GM10266 (cell line): ENCODE data around the gene DPEP3.
A peak's percentile ranks its signal among the peaks of the same experiment; 100 is the strongest.

ENCODE experiments used
- DNase-seq: peaks from one replicate; pipeline ENCODE4 v3.0.0; 2012; ENCODE audit errors: extremely low spot score
- TF ChIP-seq, protein P1 (sequence below): IDR thresholded peaks from 2 replicates; pipeline ENCODE4 v1.5.1; 2012; ENCODE audit warnings: mild to moderate bottlenecking, low read depth; ENCODE audit not compliant: control insufficient read depth, insufficient read depth; ENCODE audit errors: missing control alignments

Gene DPEP3

DNA sequence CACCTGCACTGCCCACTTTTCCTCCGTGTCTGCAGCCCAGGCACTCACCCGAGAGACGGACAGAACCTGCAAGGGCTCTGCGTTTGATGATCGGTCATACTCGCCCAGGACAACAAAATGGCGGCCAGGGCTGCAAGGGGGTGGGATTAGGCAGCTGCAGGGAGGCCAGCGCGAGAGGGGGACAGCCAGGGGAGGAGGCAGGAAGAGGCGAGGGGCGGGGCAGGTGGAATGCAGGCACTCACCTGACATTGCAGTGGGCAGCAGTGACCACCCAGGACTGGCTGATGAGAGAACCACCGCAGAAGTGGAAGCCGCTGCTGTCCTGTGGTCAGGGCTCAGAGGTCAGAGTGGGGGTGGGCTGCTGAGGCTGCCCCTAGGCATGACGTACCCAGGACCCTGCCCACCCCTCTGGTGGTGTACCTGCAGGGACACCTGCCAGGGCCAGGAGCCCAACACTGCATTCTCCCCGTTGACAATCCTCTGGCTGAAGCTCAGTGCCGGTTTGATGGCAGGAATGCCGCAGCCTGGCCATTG lies 49.6 kb downstream of the DPEP3 start:
- DNase-seq, result no peak
- TF ChIP-seq, protein P1, sequence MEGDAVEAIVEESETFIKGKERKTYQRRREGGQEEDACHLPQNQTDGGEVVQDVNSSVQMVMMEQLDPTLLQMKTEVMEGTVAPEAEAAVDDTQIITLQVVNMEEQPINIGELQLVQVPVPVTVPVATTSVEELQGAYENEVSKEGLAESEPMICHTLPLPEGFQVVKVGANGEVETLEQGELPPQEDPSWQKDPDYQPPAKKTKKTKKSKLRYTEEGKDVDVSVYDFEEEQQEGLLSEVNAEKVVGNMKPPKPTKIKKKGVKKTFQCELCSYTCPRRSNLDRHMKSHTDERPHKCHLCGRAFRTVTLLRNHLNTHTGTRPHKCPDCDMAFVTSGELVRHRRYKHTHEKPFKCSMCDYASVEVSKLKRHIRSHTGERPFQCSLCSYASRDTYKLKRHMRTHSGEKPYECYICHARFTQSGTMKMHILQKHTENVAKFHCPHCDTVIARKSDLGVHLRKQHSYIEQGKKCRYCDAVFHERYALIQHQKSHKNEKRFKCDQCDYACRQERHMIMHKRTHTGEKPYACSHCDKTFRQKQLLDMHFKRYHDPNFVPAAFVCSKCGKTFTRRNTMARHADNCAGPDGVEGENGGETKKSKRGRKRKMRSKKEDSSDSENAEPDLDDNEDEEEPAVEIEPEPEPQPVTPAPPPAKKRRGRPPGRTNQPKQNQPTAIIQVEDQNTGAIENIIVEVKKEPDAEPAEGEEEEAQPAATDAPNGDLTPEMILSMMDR, result no peak

DNA sequence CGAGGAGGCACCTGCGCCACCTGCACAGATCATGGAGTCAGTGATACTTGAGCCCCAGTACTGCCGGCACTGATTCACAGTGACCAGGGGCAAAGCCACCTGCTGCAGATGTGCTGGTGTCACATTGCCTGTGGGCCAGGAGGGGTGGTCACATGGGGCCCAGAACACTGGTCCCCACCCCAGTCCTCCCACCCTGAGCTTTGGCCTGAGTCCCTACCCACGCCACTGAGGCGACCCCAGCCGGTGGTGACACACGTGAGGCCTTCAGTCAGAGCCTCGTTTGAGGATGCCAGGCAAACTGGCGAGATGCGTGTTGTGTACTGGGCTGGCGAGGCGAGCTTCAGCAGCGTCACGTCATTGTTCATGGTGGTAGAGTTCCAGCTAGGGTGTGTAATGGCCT lies 50.1 kb downstream of the DPEP3 start:
- no peak for DNase-seq
- TF ChIP-seq, protein P1, result no peak

DNA sequence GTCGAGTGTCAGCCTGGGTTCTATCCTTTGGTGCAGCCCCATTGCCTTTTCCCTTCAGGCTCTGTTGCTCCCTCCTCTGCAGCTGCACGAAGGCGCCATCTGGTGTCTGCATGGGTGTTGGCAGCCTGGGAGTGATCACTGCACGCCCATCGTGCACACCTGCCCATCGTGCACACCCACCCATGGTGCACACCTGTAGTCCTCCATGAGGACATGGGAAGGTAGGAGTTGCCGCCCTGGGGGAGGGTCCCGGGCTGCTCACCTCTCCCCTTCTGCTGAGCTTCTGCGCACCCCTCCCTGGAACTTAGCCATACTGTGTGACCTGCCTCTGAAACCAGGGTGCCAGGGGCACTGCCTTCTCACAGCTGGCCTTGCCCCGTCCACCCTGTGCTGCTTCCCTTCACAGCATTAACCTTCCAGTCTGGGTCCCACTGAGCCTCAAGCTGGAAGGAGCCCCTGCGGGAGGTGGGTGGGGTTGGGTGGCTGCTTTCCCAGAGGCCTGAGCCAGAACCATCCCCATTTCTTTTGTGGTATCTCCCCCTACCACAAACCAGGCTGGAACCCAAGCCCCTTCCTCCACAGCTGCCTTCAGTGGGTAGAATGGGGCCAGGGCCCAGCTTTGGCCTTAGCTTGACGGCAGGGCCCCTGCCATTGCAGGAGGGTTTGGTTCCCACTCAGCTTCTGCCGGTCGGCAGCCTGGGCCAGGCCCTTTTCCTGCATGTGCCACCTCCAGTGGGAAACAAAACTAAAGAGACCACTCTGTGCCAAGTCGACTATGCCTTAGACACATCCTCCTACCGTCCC lies 51.5 kb downstream of the DPEP3 start:
- DNase-seq, result peak; percentile 81
- TF ChIP-seq, protein P1, result peak; percentile 97

DNA sequence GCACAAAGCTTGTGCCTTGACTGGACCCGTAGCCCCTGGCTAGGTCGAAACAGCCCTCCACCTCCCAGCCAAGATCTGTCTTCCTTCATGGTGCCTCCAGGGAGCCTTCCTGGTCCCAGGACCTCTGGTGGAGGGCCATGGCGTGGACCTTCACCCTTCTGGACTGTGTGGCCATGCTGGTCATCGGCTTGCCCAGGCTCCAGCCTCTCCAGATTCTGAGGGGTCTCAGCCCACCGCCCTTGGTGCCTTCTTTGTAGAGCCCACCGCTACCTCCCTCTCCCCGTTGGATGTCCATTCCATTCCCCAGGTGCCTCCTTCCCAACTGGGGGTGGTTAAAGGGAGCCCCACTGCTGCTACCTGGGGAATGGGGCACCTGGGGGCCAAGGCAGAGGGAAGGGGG lies 52.2 kb downstream of the DPEP3 start:
- DNase-seq, result no peak
- TF ChIP-seq, protein P1, result no peak

DNA sequence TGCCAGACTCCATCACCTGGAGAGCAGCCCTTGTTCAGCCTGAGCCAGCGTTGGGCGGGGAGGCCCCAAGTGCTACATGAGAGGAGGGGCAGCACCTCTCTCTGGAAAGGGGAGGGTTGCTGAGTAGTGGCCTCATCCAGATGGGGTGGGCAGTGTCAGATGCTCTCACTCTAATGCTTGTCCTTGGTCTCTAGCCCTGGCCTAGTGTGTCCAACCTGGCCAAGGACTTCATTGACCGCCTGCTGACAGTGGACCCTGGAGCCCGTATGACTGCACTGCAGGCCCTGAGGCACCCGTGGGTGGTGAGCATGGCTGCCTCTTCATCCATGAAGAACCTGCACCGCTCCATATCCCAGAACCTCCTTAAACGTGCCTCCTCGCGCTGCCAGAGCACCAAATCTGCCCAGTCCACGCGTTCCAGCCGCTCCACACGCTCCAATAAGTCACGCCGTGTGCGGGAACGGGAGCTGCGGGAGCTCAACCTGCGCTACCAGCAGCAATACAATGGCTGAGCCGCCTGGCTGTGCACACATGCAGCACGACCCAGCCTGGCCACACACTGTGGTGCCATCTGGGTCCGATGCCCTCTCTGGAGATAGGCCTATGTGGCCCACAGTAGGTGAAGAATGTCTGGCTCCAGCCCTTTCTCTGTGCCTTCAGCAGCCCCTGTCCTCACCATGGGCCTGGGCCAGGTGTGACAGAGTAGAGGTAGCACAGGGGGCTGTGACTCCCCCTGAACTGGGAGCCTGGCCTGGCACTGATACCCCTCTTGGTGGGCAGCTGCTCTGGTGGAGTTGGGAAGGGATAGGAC lies 53.0 kb downstream of the DPEP3 start:
- TF ChIP-seq, protein P1, result no peak
- no peak for DNase-seq

DNA sequence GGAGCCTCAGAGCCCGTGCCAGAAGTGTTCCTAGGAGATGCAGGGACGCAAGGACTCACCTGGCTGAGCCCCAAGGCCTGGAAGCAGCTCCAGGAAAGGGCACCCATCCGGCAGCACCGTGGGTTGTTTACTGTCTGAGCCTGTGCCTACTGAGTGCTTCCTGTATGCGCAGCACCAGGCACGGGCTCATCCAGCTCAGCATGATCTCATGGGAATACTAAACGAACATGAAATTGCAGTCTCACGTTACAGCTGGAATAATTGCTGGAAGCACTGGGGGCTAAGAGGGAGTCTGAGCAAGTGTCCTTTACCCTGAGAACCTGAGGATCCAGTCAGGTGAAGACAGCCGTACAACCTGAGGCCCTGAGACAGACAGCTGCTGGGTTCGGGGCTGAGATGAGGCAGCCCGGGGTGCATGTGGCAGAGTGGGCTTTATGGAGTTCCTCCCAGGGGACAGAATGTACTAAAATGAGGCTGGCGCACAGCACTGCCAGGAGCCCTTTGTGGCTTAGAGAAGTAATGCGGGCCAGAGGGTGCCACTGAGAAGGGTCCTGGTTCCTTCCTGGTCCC lies 54.0 kb downstream of the DPEP3 start:
- DNase-seq, result no peak
- TF ChIP-seq, protein P1, result no peak
